K562 (cell line): ENCODE data around the gene CFAP126. TPM values are rescaled to one million over a fixed set of nuclear protein-coding genes. Genes with fewer than 3 reads are reported as not detected.

Source experiments
- ATAC-seq: fragments of 200-7000 bp; cut with Tn5 transposase; 3 replicates; pipeline ENCODE4 v1.9.1; 2020; ENCODE audit warnings: moderate library complexity
- BruUV-seq: library from RNA; stranded (reverse); fragments of 400-500 nt; replicated peaks from 2 replicates; lab custom pipeline; 2021; lab: Mats Ljungman, UMichigan
- CTCF ChIA-PET: fragments of 300-600 bp; formaldehyde crosslinking; extraction: SDS; loops from one replicate; lab custom pipeline; 2021; ENCODE audit warnings: low intra/inter-chr PET ratio; lab: Yijun Ruan, JAX
- POLR2A ChIA-PET: fragments of 300-600, 350-650 bp; sonication (Branson Sonifier 250); formaldehyde crosslinking; extraction: SDS; loops from one replicate; lab custom pipeline; 2021; ENCODE audit warnings: antibody characterized with exemption, inconsistent platforms; lab: Yijun Ruan, JAX
- DNase-seq, 4 experiments: peaks; one replicate each; pipeline versions ENCODE4 v3.0.0 to v3.0.0-alpha.2; 2011 to 2018; ENCODE audit warnings: low spot score in 3 of 4, mixed read lengths in 3 of 4; ENCODE audit errors: extremely low read depth in 1 of 4
- FAIRE-seq: peaks from 2 replicates; lab custom pipeline; 2011; peaks lifted over from hg19 to GRCh38; lab: Jason Lieb, UNC
- H2AFZ ChIP-seq: 2 replicates; pipeline ENCODE4 v1.6.0; 2011; ENCODE audit warnings: low read depth, low read length, control low read depth, inconsistent platforms
- H3K27ac ChIP-seq: fragments of 200-600 bp; 3 replicates; pipeline ENCODE4 v1.8.0; 2011; ENCODE audit warnings: low read depth, mild to moderate bottlenecking, control low read depth, inconsistent platforms, low read length, moderate library complexity, mixed read lengths; ENCODE audit errors: extremely low read depth
- H3K27me3 ChIP-seq, 2 experiments: fragments of 300-600 bp in 1 of 2; 2 replicates in 1 of 2; 3 replicates in 1 of 2; pipeline versions ENCODE4 v1.6.0 to v1.8.0; 2011; ENCODE audit warnings: inconsistent platforms in 2 of 2, low read length in 2 of 2, mild to moderate bottlenecking in 1 of 2, mixed read lengths in 1 of 2, moderate library complexity in 1 of 2; ENCODE audit not compliant: control insufficient read depth in 2 of 2, insufficient read depth in 2 of 2
- H3K36me3 ChIP-seq: fragments of 300-600 bp; 3 replicates; pipeline ENCODE4 v1.8.0; 2011; ENCODE audit warnings: mild to moderate bottlenecking, low read length, inconsistent platforms; ENCODE audit not compliant: control insufficient read depth, insufficient read depth
- H3K4me1 ChIP-seq, 2 experiments: fragments of 200-600 bp in 1 of 2; replicated peaks in 1 of 2; 2 replicates in 1 of 2; 3 replicates in 1 of 2; pipeline versions ENCODE4 v1.5.1 to v1.8.0; 2011; ENCODE audit warnings: inconsistent platforms in 2 of 2, low read length in 2 of 2, mild to moderate bottlenecking in 1 of 2, mixed read lengths in 1 of 2, moderate library complexity in 1 of 2; ENCODE audit not compliant: control insufficient read depth in 2 of 2, insufficient read depth in 2 of 2
- H3K4me2 ChIP-seq: 2 replicates; pipeline ENCODE4 v1.6.1; 2011; ENCODE audit warnings: low read length, control low read depth, inconsistent platforms, mixed read lengths; ENCODE audit not compliant: insufficient read depth
- H3K4me3 ChIP-seq: fragments of 200-600 bp; sonication (generic), shearing (Covaris generic); 2 replicates; pipeline ENCODE4 v1.5.1; 2016; ENCODE audit warnings: control low read depth, inconsistent platforms
- H3K79me2 ChIP-seq: fragments of 200-600 bp; 3 replicates; pipeline ENCODE4 v1.8.0; 2011; ENCODE audit warnings: low read length, inconsistent platforms; ENCODE audit not compliant: control insufficient read depth, insufficient read depth
- H3K9ac ChIP-seq, 2 experiments: 2 replicates each; pipeline versions ENCODE4 v1.6.0 to v1.6.1; 2011; ENCODE audit warnings: low read depth in 2 of 2, low read length in 2 of 2, control low read depth in 1 of 2, inconsistent platforms in 1 of 2, mild to moderate bottlenecking in 1 of 2, mixed read lengths in 1 of 2; ENCODE audit not compliant: insufficient read depth in 1 of 2
- H3K9me1 ChIP-seq: one replicate; pipeline ENCODE4 v1.6.0; 2011; ENCODE audit warnings: inconsistent platforms, mild to moderate bottlenecking, low read length, moderate library complexity; ENCODE audit not compliant: control insufficient read depth, insufficient read depth
- H3K9me3 ChIP-seq: replicated peaks from 2 replicates; pipeline ENCODE4 v1.5.1; 2011; ENCODE audit warnings: low read depth, low read length, inconsistent platforms; ENCODE audit not compliant: control insufficient read depth, insufficient read depth
- H4K20me1 ChIP-seq: replicated peaks from 2 replicates; pipeline ENCODE4 v1.6.1; 2011; ENCODE audit warnings: low read length, inconsistent platforms, mixed read lengths; ENCODE audit not compliant: control insufficient read depth, insufficient read depth
- CTBP1 ChIP-seq: fragments of 450-650 bp; IDR thresholded peaks from 2 replicates; pipeline ENCODE4 v1.6.1; 2016; ENCODE audit warnings: borderline replicate concordance
- HOMEZ ChIP-seq: fragments of 250-450 bp; sonication (Bioruptor Pico); IDR thresholded peaks from 2 replicates; pipeline ENCODE4 v1.4.0; 2020; ENCODE audit warnings: mild to moderate bottlenecking, moderate library complexity
- KDM4B ChIP-seq, 2 experiments: fragments of 450-650 bp in 1 of 2; sonication (generic) in 1 of 2; IDR thresholded peaks; 2 replicates each; pipeline ENCODE4 v1.6.1; 2016 to 2017; ENCODE audit warnings: borderline replicate concordance in 2 of 2, antibody characterized with exemption in 1 of 2, low read depth in 1 of 2, mild to moderate bottlenecking in 1 of 2
- MAFF ChIP-seq: IDR thresholded peaks from 2 replicates; pipeline ENCODE4 v1.6.1; 2012; ENCODE audit warnings: low read length, improper control_type of control experiment
- PML ChIP-seq: IDR thresholded peaks from 2 replicates; pipeline ENCODE4 v1.6.1; 2012; ENCODE audit warnings: low read length, inconsistent platforms
- ZBTB11 ChIP-seq, 3 experiments: fragments of 200-800 bp in 1 of 3; fragments of 250-450 bp in 1 of 3; fragments of 450-650 bp in 1 of 3; sonication (Bioruptor Pico) in 1 of 3; sonication (Bioruptor generic) in 1 of 3; formaldehyde crosslinking in 1 of 3; IDR thresholded peaks; 2 replicates each; pipeline versions ENCODE4 v1.6.1 to v1.8.0; 2016 to 2022; ENCODE audit warnings: mild to moderate bottlenecking in 2 of 3, missing genetic modification characterization in 2 of 3, missing compliant biosample characterization in 1 of 3, moderate library complexity in 1 of 3
- ZNF699 ChIP-seq: fragments of 250-450 bp; sonication (Bioruptor Pico); IDR thresholded peaks from 2 replicates; pipeline ENCODE4 v1.8.0; 2021; ENCODE audit warnings: mild to moderate bottlenecking, moderate library complexity; ENCODE audit not compliant: insufficient replicate concordance
- in situ Hi-C: fragments of 300-500 bp; cut with MboI; formaldehyde crosslinking; loops from 4 replicates; pipeline ENCODE4 v1.15.0; 2018; ENCODE audit warnings: inconsistent platforms, mixed read lengths
- intact Hi-C: fragments of 100-400 bp; cut with micrococcal nuclease; formaldehyde crosslinking; loops from 2 replicates; pipeline ENCODE4 v1.14.2; 2022
- polyA plus RNA-seq, 8 experiments: library from polyadenylated mRNA; depleted of rRNA in 4 of 8; stranded (reverse) in 5 of 8; unstranded in 3 of 8; fragments of >200 nt; fragmentation: Nextera tagmentation in 2 of 8; fragmentation: Illumina TruSeq in 1 of 8; extraction: Ambion mirVana in 2 of 8; extraction: Trizol in 1 of 8; gene quantifications; 2 replicates each; pipeline versions ENCODE4 v1.2.1 to v1.2.3, GENCODE V29; 2011 to 2014; ENCODE audit warnings: inconsistent platforms in 1 of 8, missing spikeins in 1 of 8
- total RNA-seq, 7 experiments: library from RNA; depleted of rRNA in 6 of 7; stranded (reverse); fragments of >200 nt in 6 of 7; fragmentation: Illumina TruSeq in 2 of 7; extraction: Trizol in 2 of 7; gene quantifications; 2 replicates each; pipeline versions ENCODE4 v1.2.1 to v1.2.3, GENCODE V29; 2011 to 2021; ENCODE audit warnings: low replicate concordance in 1 of 7

The CFAP126 gene
- total and polyA plus RNA-seq, 9 of the 15 experiments (the other 6 are each of a cell fraction or from before 2014, with no cell fraction given) = not detected

GRCh38 chr1:161359291-161359690, 8.4 kb downstream of the CFAP126 start:
- no peak overlapping the region for H2AFZ ChIP-seq
- H3K4me1 ChIP-seq = no peaks in the 10 kb centered on the region
- in situ Hi-C loops (no loop called here), intact Hi-C loops (no loop called here)
- no peak overlapping the region for H3K9ac ChIP-seq
- no peaks in the 10 kb centered on the region for H3K27me3 ChIP-seq
- TF ChIP-seq HOMEZ (CRISPR knock-in tag) (no peak), KDM4B (IDR thresholded peaks at IDR 0.05; ENCODE audit: borderline replicate concordance in 2 of 2, low read depth in 1 of 2) (no peak), ZBTB11 (CRISPR knock-in tag; IDR thresholded peaks at IDR 0.05) (no peak), PML (no peak), CTBP1 (no peak), MAFF (no peak), ZNF699 (CRISPR knock-in tag) (no peak)
- CTCF ChIA-PET = interaction anchor here (0.6 kb wide), 1 partner anchor 19 kb away, joined by 3 read pairs; no protein-coding TSS in a partner anchor
- no peaks in the 10 kb centered on the region for H3K9me1 ChIP-seq
- H3K27ac ChIP-seq = no peak overlapping the region
- no peaks in the 10 kb centered on the region; the same call in 1 of the 2 replicates for H4K20me1 ChIP-seq
- H3K4me3 ChIP-seq = no peak overlapping the region
- no peak overlapping the region for H3K4me2 ChIP-seq
- POLR2A ChIA-PET = interaction anchor here (0.6 kb wide), 1 partner anchor 19 kb away, joined by 4 read pairs; no protein-coding TSS in a partner anchor
- H3K79me2 ChIP-seq = peaks cover 7% of the 10 kb centered on the region; the same call in 1 of the 3 replicates
- FAIRE-seq = no peak
- H3K9me3 ChIP-seq = no peaks in the 10 kb centered on the region
- peaks cover 49% of the 10 kb centered on the region; the same call in 2 of the 3 replicates for H3K36me3 ChIP-seq
- DNase-seq = no peak
- ATAC-seq = no peak
- BruUV-seq = no TSS peak
